Stimulated activated CD8-positive, alpha-beta memory T cell treated with anti-CD3 and anti-CD28 coated beads, Interleukin-2, amount 100 ng/mL, for 48 hours (primary cell): Measurements from ENCODE around the gene CDK11A.
A peak's percentile ranks its signal among the peaks of the same experiment; 100 is the strongest.
"Not testable (repeated sequence)": the region's sequence is repeated elsewhere in the genome, so short reads cannot be mapped to it uniquely, and the experiment has no call there.

ENCODE experiments used
- DNase-seq, 2 donors: peaks; one replicate each; pipeline ENCODE4 v3.0.0-alpha.2; 2020; ENCODE audit warnings: low read depth in 2 of 2

CDK11A gene

DNA sequence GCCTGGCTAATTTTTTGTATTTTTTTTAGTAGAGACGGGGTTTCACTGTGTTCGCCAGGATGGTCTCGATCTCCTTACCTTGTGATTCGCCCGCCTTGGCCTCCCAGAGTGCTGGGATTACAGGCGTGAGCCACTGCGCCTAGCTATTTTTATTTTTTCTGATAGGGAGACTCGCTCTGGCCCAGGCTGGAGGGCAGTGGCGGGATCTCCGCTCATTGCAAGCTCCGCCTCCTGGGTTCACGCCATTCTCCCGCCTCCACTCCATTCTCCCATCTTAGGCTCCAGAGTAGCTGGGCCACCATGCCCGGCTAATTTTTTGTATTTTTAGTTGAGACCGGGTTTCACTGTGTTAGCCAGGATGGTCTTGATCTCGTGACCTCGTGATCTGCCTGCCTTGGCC is 1.9 kb upstream of the CDK11A start:
- DNase-seq, result not testable (repeated sequence)

GRCh38 chr1:1721201-1721600 is 3.0 kb downstream of the CDK11A start:
- no peak for DNase-seq

DNA sequence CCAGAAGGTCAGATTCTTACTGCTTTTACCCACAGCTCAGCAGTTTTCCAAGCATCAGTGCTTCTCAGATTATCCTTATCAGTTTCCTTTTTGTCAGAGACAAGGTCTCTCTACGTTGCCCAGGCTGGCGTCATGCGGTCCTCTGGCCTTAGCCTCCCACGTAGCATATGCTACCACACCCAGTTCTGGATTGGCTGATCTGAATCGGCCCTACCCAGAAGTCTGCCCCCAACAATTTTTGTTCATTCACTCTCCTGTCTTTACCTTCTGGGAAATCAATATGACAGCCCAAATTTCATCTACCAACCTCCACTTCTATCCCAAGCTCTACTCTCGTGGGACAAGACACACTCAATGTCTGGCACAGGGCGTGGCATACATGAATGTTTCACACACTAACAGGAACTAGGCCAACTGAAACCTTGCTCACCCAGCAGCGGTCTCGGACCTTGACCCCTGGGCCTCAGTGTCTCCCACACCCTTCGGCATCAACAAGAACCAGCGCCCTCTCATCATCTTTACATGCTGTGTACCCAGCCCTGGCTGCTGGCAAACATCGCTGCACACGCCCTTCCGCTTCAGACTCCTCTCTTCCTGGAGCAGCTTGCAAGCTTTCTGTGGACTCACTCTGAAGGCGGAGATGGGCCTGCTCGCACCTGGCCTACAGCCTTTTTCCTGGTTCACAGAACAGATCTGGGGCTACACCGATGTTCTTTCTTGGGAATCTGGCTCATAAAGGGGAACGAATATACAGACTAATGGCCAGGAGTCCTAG is 8.9 kb downstream of the CDK11A start:
- not testable (repeated sequence) for DNase-seq

DNA sequence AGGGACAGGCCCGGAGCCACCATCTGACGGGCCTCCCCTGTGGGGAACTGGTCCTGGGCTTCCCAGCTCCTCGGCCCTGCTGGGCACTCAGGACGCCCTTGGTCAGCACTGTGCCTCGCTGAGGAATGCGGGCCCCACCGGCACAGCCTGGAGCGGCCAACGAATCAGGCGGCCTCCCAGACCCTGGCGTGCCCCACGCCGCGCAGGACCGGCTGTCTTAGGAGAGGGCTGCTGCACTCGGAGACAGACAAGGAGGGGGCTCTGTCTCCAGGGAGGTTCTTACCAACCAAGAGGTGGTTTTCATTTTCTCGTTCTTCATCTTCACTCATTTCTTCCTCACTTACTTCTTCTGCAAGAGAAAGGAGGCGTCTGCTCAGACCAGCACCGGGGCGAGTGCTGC is 16.3 kb downstream of the CDK11A start:
- DNase-seq, result not testable (repeated sequence)

GRCh38 chr1:1707241-1707640 is 16.9 kb downstream of the CDK11A start:
- DNase-seq, result not testable (repeated sequence)

GRCh38 chr1:1705623-1706022 is 18.5 kb downstream of the CDK11A start:
- not testable (repeated sequence) for DNase-seq

- DNase-seq, result not testable (repeated sequence)
Observed at GRCh38 chr1:1704284-1704957, 19.7 kb downstream of the CDK11A start.

GRCh38 chr1:1703796-1704195 is 20.4 kb downstream of the CDK11A start:
- DNase-seq, result no peak

DNA sequence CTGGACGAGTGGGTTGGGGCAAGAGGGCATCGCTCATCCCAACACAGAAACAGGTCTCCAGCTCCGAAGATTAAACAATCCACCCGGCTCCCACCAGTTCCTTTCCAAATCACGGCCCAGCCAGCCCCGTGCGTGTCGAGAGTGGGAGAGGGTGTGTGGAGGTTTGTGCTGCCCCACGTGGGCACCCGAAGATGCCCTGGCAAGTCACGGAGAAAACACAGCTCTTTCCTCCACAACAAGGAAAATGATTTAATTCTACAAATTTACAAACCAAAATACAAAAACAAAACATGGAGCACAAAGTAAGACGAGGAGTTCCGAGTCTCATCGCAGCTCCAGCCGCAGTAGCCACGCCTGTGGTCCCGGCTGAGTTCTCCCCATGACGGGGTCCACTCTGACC is 21.7 kb downstream of the CDK11A start:
- DNase-seq, result not testable (repeated sequence)

DNA sequence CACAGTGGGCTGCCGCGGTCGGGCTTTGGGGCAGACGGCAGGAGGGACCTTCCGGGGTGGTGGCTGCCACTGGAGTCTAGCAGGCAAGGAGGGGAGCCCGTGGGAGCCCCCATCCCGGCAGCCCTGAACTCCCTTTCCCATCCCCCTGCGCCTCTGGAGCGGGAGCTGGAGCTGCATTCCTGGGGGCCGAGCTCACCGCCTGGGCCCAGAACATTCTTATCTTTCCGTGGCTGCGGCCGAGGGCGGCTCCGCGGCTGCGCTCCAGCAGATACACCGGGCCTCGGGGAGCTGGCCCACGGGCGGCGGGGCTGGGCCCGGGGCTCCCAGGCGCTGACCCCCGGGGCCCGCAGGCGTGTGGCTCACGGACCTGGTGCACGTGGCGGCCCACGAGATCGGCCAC is 23.6 kb downstream of the CDK11A start:
- DNase-seq, result not testable (repeated sequence)

- DNase-seq, result not testable (repeated sequence)
Observed at GRCh38 chr1:1700067-1700466, 24.1 kb downstream of the CDK11A start.

- not testable (repeated sequence) for DNase-seq
Observed at GRCh38 chr1:1699061-1699460, 25.1 kb downstream of the CDK11A start.

DNA sequence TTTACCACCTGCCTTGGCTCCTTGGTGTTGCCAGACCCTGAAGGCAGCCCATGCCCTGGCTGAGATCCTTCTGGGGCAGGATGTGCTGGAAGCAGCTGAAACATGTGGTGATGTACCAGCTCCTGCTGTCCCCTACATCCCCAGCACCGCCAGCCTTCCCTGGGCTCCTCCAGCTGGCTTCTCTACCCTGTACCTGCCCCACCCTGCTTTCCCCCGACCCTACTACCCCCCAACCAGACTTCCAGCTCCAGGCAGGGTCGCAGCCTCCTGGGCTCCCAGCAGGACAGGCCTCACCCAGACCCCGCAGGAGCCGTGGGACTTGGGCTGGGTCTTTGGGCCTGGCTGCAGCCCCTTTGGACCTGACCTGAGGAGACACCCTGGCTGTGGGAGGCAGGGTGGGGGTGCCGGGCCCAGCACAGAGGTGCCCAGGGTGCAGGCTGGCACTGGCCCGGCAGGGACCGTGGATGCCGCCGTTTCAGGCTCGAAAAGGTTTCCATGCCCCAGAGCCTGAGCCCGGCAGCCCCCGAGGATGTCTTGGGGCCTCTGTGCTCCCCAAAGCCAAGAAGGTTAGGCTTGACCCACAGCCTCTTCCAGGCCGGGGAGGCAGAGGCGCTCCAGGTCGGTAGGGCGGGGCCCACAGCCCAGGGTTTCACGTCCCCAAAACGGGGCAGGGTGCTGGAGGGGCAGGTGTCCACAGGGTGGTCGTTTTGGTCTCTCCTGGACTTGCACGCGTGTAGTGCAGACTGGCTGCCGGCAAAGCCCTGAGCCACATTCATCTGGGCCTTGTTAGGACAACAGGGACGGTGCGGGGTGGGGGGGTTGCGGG is 26.6 kb downstream of the CDK11A start:
- DNase-seq, result not testable (repeated sequence)

DNA sequence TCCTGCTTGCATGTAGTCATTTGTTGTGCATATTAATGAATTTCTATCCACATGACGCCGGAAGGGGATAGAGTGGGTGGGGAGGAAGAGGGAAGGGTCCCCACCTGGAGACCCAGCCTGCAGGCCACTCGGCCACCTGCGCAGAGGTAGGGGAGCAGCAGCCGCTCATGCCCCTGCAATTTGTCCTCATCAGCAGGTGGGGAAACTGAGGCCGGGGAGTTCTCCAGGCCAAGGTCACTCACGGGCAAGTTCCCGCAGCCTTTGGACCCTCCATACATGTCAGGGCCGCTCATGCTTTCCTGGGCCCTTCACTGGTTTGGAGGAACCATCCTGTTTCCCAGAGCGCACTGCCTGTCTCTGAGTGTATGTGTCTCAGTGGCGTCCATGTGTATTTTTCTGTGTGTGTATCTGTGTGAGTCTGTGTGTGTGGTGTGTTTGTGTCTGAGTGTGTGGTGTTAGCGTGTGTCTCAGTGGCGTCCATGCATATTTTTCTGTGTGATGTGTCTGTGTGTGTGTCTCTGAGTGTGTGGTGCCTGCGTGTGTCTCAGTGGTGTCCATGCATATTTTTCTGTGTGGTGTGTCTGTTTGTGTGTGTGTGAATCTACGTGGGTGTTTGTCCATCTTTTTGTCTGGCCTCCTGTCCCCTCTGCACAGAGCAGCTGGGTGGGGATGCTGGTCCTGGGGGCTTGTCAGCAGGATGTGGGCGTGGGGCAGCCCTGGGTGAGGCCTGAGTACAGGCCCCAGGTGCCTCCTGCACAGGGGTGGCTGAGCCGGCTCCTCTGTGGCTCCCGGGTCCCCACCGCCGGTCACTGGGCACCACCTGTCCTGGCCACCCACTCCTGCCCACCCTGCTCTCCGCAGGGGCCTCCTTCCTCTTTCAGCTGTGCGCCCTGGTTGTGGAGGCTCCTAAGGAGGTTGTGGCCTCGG is 27.5 kb downstream of the CDK11A start:
- DNase-seq, result not testable (repeated sequence)

GRCh38 chr1:1692714-1693647 is 31.2 kb downstream of the CDK11A start, which contains the start of gene SLC35E2B:
Gene SLC35E2B (minus strand): TSS chr1:1692795. CDS start chr1:1676699, 16,096 bp downstream.
- peak; percentile 87 to 91 for DNase-seq

- DNase-seq, result peak; percentile 64 to 73
Observed at GRCh38 chr1:1692324-1692713, 31.8 kb downstream of the CDK11A start.

DNA sequence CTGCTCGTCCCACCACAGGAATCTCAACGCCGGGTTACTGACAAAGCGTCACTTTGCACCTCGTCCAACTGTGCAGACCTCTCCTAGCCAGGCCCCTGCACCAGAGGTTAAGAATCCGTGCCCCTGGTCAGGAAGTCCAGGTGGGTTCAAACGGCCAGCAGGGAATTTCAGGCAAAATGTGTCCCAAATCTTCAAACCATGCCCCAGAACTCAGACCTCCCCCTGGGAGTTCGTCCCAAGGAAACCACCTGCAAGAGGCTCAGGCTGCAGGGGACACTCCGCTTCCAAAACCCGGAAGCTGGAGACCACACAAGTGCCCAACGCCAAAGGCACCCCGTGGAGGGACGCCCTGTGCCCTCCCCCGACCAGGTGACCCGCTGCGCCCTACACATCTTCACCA is 32.7 kb downstream of the CDK11A start:
- DNase-seq, result not testable (repeated sequence)

DNA sequence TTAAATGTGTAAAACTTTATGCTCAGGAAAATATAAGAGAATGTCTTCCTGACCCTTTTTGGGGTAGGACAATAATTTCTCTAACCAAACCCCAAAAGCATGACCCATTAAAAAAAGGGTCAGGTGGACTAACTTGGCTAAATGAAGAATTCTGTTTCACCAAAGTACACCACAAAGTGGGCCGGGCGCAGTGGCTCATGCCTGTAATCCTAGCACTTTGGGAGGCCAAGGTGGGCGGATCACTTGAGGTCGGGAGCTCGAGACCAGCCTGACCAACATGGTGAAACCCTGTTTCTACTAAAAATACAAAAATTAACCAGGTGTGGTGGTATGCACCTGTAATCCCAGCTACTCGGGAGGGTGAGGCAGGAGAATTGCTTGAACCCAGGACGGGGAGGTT is 34.6 kb downstream of the CDK11A start:
- not testable (repeated sequence) for DNase-seq

DNA sequence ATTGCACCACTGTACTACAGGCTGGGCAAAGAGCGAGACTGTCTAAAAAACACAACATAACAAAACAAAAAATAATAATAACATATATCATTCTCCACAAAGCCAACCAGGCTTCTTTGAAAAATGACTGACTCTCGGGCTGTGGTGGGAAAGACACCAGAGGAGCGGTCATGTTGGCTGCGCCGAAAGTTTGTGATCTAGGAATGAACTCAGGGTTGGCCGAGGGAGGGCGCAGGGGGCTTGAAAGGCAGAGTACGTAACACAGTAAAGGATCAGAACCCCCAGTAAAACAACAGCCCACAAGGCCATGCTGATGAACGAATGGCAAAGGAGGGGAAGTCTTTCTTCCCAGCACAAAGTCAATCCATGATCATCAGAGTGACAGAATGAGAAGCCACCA is 36.3 kb downstream of the CDK11A start:
- DNase-seq, result no peak
